GM23338 (cell line): ENCODE data around the gene PIANP. TPM values are rescaled to one million over a fixed set of nuclear protein-coding genes. Genes with fewer than 3 reads are reported as not detected.

Source experiments
- ATAC-seq: fragments of 200-7000 bp; cut with Tn5 transposase; 3 replicates; pipeline ENCODE4 v1.9.1; 2020
- DNase-seq: peaks from one replicate; pipeline ENCODE4 v3.0.0-alpha.2; 2015; ENCODE audit warnings: low spot score
- H2AFZ ChIP-seq: fragments of 200-600 bp; sonication (generic); 2 replicates; pipeline ENCODE4 v1.8.0; 2016; ENCODE audit warnings: antibody characterized with exemption, mild to moderate bottlenecking, moderate library complexity
- H3F3A ChIP-seq: fragments of 200-600 bp; sonication (generic); replicated peaks from 2 replicates; pipeline ENCODE4 v1.8.0; 2017; ENCODE audit warnings: antibody characterized with exemption, mixed run types, low read depth
- H3K27ac ChIP-seq: fragments of 200-600 bp; sonication (generic); 2 replicates; pipeline ENCODE4 v1.6.1; 2016; ENCODE audit warnings: low read depth
- H3K27me3 ChIP-seq: fragments of 200-600 bp; sonication (generic); 2 replicates; pipeline ENCODE4 v1.8.0; 2016; ENCODE audit warnings: mild to moderate bottlenecking, mixed run types, moderate library complexity; ENCODE audit not compliant: insufficient read depth
- H3K36me3 ChIP-seq: fragments of 200-600 bp; sonication (generic); 2 replicates; pipeline ENCODE4 v1.8.0; 2016; ENCODE audit warnings: mild to moderate bottlenecking; ENCODE audit not compliant: insufficient read depth
- H3K4me1 ChIP-seq: fragments of 200-600 bp; sonication (generic); 2 replicates; pipeline ENCODE4 v1.8.0; 2016; ENCODE audit warnings: mild to moderate bottlenecking, moderate library complexity; ENCODE audit not compliant: insufficient read depth
- H3K4me2 ChIP-seq: fragments of 200-600 bp; sonication (generic); 2 replicates; pipeline ENCODE4 v1.7.1; 2017; ENCODE audit warnings: mixed run types
- H3K4me3 ChIP-seq: fragments of 200-600 bp; sonication (generic); 2 replicates; pipeline ENCODE4 v1.6.1; 2016; ENCODE audit warnings: mixed run types
- H3K79me2 ChIP-seq: fragments of 200-600 bp; sonication (generic); replicated peaks from 2 replicates; pipeline ENCODE4 v1.8.0; 2017; ENCODE audit warnings: mild to moderate bottlenecking; ENCODE audit not compliant: insufficient read depth
- H3K9me2 ChIP-seq: fragments of 200-600 bp; sonication (generic); 2 replicates; pipeline ENCODE4 v1.8.0; 2017; ENCODE audit not compliant: insufficient read depth
- H4K20me1 ChIP-seq: fragments of 200-600 bp; sonication (generic); replicated peaks from 2 replicates; pipeline ENCODE4 v1.8.0; 2017; ENCODE audit warnings: mild to moderate bottlenecking; ENCODE audit not compliant: insufficient read depth
- H3K27ac Mint-ChIP-seq: 2 replicates; pipeline ENCODE4 v1.8.0; 2020; ENCODE audit warnings: inconsistent platforms, mild to moderate bottlenecking, moderate library complexity, mixed read lengths
- H3K27me3 Mint-ChIP-seq: 3 replicates; pipeline ENCODE4 v1.8.0; 2022; ENCODE audit warnings: low read depth, mild to moderate bottlenecking, moderate library complexity, mixed read lengths, inconsistent platforms; ENCODE audit not compliant: insufficient read depth, poor library complexity
- H3K36me3 Mint-ChIP-seq: 3 replicates; pipeline ENCODE4 v1.8.0; 2021; ENCODE audit warnings: low read depth, mild to moderate bottlenecking, inconsistent platforms, moderate library complexity, mixed read lengths
- H3K4me1 Mint-ChIP-seq: 3 replicates; pipeline ENCODE4 v1.8.0; 2020; ENCODE audit warnings: mild to moderate bottlenecking, inconsistent platforms, mixed read lengths
- H3K4me3 Mint-ChIP-seq: 3 replicates; pipeline ENCODE4 v1.8.0; 2021; ENCODE audit warnings: moderate library complexity, mild to moderate bottlenecking, inconsistent platforms, mixed read lengths
- H3K9me3 Mint-ChIP-seq: 3 replicates; pipeline ENCODE4 v1.8.0; 2020; ENCODE audit warnings: moderate library complexity, mild to moderate bottlenecking, inconsistent platforms, mixed read lengths
- CREB1 ChIP-seq: fragments of 250-450 bp; sonication (Bioruptor Pico); IDR thresholded peaks from 2 replicates; pipeline ENCODE4 v1.5.0; 2020; ENCODE audit warnings: low read depth, mild to moderate bottlenecking, moderate library complexity
- CTCF ChIP-seq, 2 experiments: fragments of 200-600 bp in 1 of 2; sonication (generic) in 1 of 2; conservative IDR thresholded peaks; 2 replicates each; pipeline versions ENCODE4 v1.5.1 to v1.6.1; 2016 to 2017; ENCODE audit warnings: antibody characterized with exemption in 2 of 2, low read depth in 2 of 2, mild to moderate bottlenecking in 2 of 2, moderate library complexity in 1 of 2
- ETS1 ChIP-seq: IDR thresholded peaks from 2 replicates; pipeline ENCODE4 v1.6.1; 2016; ENCODE audit warnings: antibody characterized with exemption
- EZH2 ChIP-seq: fragments of 200-600 bp; sonication (generic); IDR thresholded peaks from one replicate; pipeline ENCODE4 v1.8.0; 2017; ENCODE audit warnings: antibody characterized with exemption, mild to moderate bottlenecking, low read depth; ENCODE audit not compliant: unreplicated experiment
- EZH2phosphoT487 ChIP-seq: fragments of 200-600 bp; sonication (generic); IDR thresholded peaks from one replicate; pipeline ENCODE4 v1.8.1; 2018; ENCODE audit warnings: antibody characterized with exemption; ENCODE audit not compliant: unreplicated experiment
- JUNB ChIP-seq: IDR thresholded peaks from one replicate; pipeline ENCODE4 v1.6.1; 2016; ENCODE audit warnings: antibody characterized with exemption; ENCODE audit not compliant: unreplicated experiment
- NANOG ChIP-seq: IDR thresholded peaks from 2 replicates; pipeline ENCODE4 v1.6.1; 2016; ENCODE audit warnings: antibody characterized with exemption, borderline replicate concordance
- STAT1 ChIP-seq: IDR thresholded peaks from one replicate; pipeline ENCODE4 v1.6.1; 2016; ENCODE audit warnings: antibody characterized with exemption; ENCODE audit not compliant: unreplicated experiment
- ZNF331 ChIP-seq: fragments of 250-450 bp; sonication (Bioruptor Pico); IDR thresholded peaks from 2 replicates; pipeline ENCODE4 v1.5.0; 2020; ENCODE audit warnings: low read depth, mild to moderate bottlenecking, moderate library complexity
- ZNF462 ChIP-seq: fragments of 250-450 bp; sonication (Bioruptor Pico); IDR thresholded peaks from 2 replicates; pipeline ENCODE4 v1.5.0; 2020; ENCODE audit warnings: mild to moderate bottlenecking, moderate library complexity
- polyA plus RNA-seq: library from polyadenylated mRNA; unstranded; fragments of >200 nt; fragmentation: Nextera tagmentation; extraction: Ambion mirVana; gene quantifications from 2 replicates; pipeline ENCODE4 v1.2.1, GENCODE V29; 2016
- total RNA-seq: library from RNA; depleted of rRNA; stranded (reverse); fragments of >200 nt; shearing (Covaris generic); gene quantifications from 2 replicates; pipeline ENCODE4 v1.2.3, GENCODE V29; 2014

PIANP gene
- total and polyA plus RNA-seq, 2 experiments from 2014 or later = 2.2 to 6.4 TPM

- TF ChIP-seq CTCF (conservative IDR thresholded peaks at IDR 0.05; ENCODE audit: low read depth in 2 of 2) = peak; percentile 71 to 72
- TF ChIP-seq ZNF331 (CRISPR knock-in tag) = no peak
- H3K36me3 Mint-ChIP-seq = peaks cover 9% of the 10 kb centered on the region
- Histone ChIP-seq H3K27me3 (no peaks in the 10 kb centered on the region), H3K4me1 (no peaks in the 10 kb centered on the region), H3K4me3 (no peak overlapping the region), H4K20me1 (0 out of 2 replicates have a peak, but pooled peaks cover 2% of the 10 kb centered on the region), H3K36me3 (no peaks in the 10 kb centered on the region), H2AFZ (no peak overlapping the region), H3K9me2 (no peaks in the 10 kb centered on the region), H3K27ac (peak overlapping the region; percentile 2; the same call in 1 of the 2 replicates), H3K4me2 (no peak overlapping the region), H3F3A (0 out of 2 replicates have a peak, but pooled peaks cover 3% of the 10 kb centered on the region), H3K79me2 (no peaks in the 10 kb centered on the region)
- H3K4me3 Mint-ChIP-seq = no peak overlapping the region
- DNase-seq (peak; percentile 66), ATAC-seq (peak; percentile 99)
- peaks cover 7% of the 10 kb centered on the region; the same call in 2 of the 3 replicates for H3K4me1 Mint-ChIP-seq
- H3K9me3 Mint-ChIP-seq = no peaks in the 10 kb centered on the region
- peak overlapping the region; percentile 93 for H3K27ac Mint-ChIP-seq
- H3K27me3 Mint-ChIP-seq = peaks cover 10% of the 10 kb centered on the region
Observed at GRCh38 chr12:6735448-6736191, 35.0 kb upstream of the PIANP start.

- 0 out of 2 replicates have a peak, but pooled peaks cover 1% of the 10 kb centered on the region for H3K36me3 ChIP-seq
- H3K27ac ChIP-seq = peak overlapping the region; percentile 2; the same call in 1 of the 2 replicates
- no peak for ATAC-seq
- peaks cover 16% of the 10 kb centered on the region for H3K36me3 Mint-ChIP-seq
- no peak overlapping the region for H3K4me3 ChIP-seq
- H3K27me3 Mint-ChIP-seq = peaks cover 10% of the 10 kb centered on the region
- DNase-seq = no peak
- H3F3A ChIP-seq = 0 out of 2 replicates have a peak, but pooled peaks cover 3% of the 10 kb centered on the region
- no peak overlapping the region for H3K4me2 ChIP-seq
- no peak overlapping the region for H2AFZ ChIP-seq
- H3K4me3 Mint-ChIP-seq = no peak overlapping the region
- H3K4me1 ChIP-seq = no peaks in the 10 kb centered on the region
- H3K27me3 ChIP-seq = no peaks in the 10 kb centered on the region
- peaks cover 7% of the 10 kb centered on the region; the same call in 2 of the 3 replicates for H3K4me1 Mint-ChIP-seq
- H4K20me1 ChIP-seq = 0 out of 2 replicates have a peak, but pooled peaks cover 2% of the 10 kb centered on the region
- no peak overlapping the region; the same call in 1 of the 2 replicates for H3K27ac Mint-ChIP-seq
- no peaks in the 10 kb centered on the region for H3K79me2 ChIP-seq
- no peaks in the 10 kb centered on the region for H3K9me3 Mint-ChIP-seq
- no peaks in the 10 kb centered on the region for H3K9me2 ChIP-seq
- no peak for TF ChIP-seq JUNB
- TF ChIP-seq NANOG = no peak
- TF ChIP-seq EZH2phosphoT487 = no peak
- no peak for TF ChIP-seq ZNF462 (CRISPR knock-in tag)
- no peak for TF ChIP-seq STAT1
- no peak for TF ChIP-seq CREB1 (CRISPR knock-in tag)
- TF ChIP-seq ETS1 = no peak
- TF ChIP-seq EZH2 = no peak
Observed at GRCh38 chr12:6734506-6735387, 34.1 kb upstream of the PIANP start.
